Activated CD8-positive, alpha-beta memory T cell treated with anti-CD3 and anti-CD28 coated beads, Interleukin-2, amount 50 U/mL, for 4 hours (primary cell): Measurements from ENCODE around the gene AGBL1.
"Not testable (repeated sequence)": the region's sequence is repeated elsewhere in the genome, so short reads cannot be mapped to it uniquely, and the experiment has no call there.

ENCODE experiments used
- DNase-seq: peaks from one replicate; pipeline ENCODE4 v3.0.0-alpha.2; 2020

AGBL1 gene

GRCh38 chr15:87032295-87032694, 952.6 kb downstream of the AGBL1 start:
- DNase-seq = no peak

GRCh38 chr15:87033056-87033455, 953.4 kb downstream of the AGBL1 start:
- no peak for DNase-seq

- no peak for DNase-seq
Observed at GRCh38 chr15:87034886-87035285, 955.2 kb downstream of the AGBL1 start.

- DNase-seq = no peak
Observed at GRCh38 chr15:87038404-87038803, 958.7 kb downstream of the AGBL1 start.

GRCh38 chr15:87042619-87043018, 962.9 kb downstream of the AGBL1 start:
- DNase-seq = not testable (repeated sequence)

GRCh38 chr15:87045746-87046145, 966.1 kb downstream of the AGBL1 start:
- no peak for DNase-seq

- DNase-seq = no peak
Observed at GRCh38 chr15:87047203-87047965, 967.7 kb downstream of the AGBL1 start.
